GM18508 (cell line): ENCODE measurements around the gene KHDC4.

Experiments used
- ATAC-seq: cut with Tn5 transposase; IDR thresholded peaks from one replicate; pipeline ENCODE4 v1.9.1; 2021; ENCODE audit warnings: moderate number of reproducible peaks; ENCODE audit not compliant: insufficient read depth, unreplicated experiment

Gene KHDC4

DNA sequence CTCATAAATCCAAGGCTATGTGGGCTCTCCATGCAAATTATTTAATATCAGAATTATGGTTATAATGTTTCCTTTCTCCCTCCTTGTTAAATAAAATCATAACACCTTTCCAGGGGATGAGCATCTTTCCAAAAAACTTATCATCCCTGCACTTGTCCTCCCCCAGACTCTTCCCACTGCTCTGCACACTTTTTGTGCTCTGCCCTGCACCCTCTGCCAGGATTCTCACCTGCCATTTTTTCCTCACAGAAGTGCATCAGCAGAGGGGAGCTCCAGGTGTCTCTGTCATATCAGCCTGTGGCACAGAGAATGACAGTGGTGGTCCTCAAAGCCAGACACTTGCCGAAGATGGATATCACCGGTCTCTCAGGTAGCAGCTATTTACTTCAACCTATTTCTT is 54.0 kb downstream of the KHDC4 start:
- ATAC-seq: no peak

DNA sequence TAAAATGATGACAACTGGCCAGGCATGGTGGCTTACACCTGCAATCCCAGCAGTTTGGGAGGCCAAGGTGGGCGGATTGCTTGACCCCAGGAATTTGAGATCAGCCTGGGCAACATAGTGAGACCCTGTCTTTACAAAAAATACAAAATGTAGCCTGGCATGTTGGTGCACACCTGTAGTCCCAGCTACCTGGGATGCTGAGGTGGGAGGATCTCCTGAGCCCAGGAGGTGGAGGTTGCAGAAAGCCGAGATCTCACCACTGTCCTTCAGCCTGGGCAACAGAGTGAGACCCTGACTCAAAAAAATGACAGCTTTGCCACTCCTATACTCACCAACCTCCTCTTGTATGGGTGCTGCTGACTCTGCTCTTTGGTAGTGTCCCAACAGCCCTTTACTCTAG is 56.3 kb downstream of the KHDC4 start:
- no peak for ATAC-seq

GRCh38 chr1:155873860-155874259 is 60.4 kb downstream of the KHDC4 start:
- ATAC-seq: no peak

GRCh38 chr1:155872527-155872926 is 61.7 kb downstream of the KHDC4 start:
- no peak for ATAC-seq

DNA sequence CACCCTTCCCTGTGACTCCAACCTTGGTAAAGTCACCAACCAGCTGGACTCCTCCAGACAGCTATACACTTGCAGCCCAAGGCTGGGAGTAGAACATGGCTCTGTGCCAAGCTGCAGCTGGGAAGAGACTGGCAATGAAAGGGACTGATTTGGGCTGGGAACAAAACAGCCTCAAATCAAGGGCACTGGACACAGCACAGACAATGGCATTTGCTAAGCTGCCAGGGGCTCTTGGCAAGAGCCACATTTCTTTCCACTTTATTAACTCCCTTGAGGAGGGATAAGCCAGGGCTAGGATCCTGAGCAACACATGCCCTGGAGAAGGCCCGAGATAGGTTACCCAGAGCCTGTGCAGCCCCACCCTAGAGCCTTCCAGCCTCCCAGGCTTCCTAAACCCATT is 62.8 kb downstream of the KHDC4 start:
- no peak for ATAC-seq

- ATAC-seq: no peak
These were observed 66.4 kb downstream of the KHDC4 start for GRCh38 chr1:155867766-155868165.

GRCh38 chr1:155864393-155864792 is 69.8 kb downstream of the KHDC4 start:
- no peak for ATAC-seq
